Sigmoid colon (tissue), 4 donors: ENCODE data around the gene KIF20B.

Experiments used
- POLR2A ChIP-seq, 2 donors: fragments of 450-650 bp; IDR thresholded peaks; one replicate each; pipeline ENCODE4 v1.6.1; 2016; ENCODE audit warnings: antibody characterized with exemption in 2 of 2, mild to moderate bottlenecking in 2 of 2, moderate library complexity in 2 of 2
- POLR2AphosphoS5 ChIP-seq, 4 donors: sonication (generic); formaldehyde crosslinking; IDR thresholded peaks; one replicate each; pipeline ENCODE4 v1.6.1; 2017; ENCODE audit warnings: antibody characterized with exemption in 4 of 4

DNA sequence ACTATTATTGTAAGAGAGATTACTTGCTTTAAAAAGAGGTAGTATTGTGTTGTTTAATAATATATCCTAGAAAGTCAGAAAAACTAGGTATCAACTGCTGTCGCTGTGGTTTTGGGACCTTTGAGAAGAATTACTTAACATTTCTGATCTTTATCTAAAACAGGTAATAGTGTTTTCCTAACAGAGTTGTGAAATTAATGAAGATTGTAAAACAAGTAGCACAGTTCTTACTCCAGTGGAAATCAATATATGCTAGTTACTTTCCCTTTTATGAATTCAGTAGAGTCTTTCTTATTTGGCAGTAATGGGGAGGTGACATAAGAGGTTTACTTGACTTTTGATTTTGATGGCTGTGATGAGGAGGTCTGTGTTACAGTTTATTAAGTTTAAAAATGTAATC lies 58.1 kb downstream of the KIF20B start:
- TF ChIP-seq POLR2AphosphoS5 (IDR thresholded peaks at IDR 0.05) (no peak), POLR2A (IDR thresholded peaks at IDR 0.05) (no peak)
